ENCODE measurements around the gene ANKRD52.

Gene ANKRD52

DNA sequence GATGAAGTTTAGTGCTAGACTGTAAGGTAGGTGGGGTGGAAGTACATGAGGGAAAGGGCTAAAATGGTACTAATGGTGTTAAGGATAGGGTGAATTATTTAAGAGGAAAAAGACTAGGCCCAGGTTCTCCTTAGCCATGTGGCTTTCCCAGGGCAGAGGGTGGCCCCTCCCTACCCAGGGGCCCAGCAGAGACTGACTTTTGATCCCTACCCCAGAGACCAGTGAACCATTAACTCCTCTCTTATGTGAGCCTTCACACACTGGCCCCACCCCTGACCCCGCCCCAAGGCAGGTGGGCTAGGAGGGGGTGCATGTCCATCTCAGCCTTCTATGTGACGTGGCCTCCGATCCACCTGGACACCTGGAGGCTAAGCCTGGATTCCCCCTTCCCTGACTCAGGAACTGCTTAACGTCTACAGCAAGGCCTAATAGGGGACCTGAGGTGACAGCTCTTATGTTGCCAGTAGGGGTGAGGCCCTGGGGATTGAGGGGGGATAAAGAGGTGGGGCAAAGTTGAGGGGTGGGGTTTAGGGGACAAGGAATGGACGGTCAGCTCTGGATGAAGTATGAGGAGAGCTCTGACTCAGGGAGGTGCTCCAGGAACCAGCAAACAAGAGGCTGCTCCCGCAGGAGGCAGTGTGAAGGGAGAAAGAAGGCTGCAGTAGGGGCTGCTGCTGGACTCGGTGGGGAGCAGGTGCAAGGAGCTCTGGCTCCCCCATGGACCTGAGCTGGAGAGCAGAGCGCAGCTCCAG is 27.6 kb downstream of the ANKRD52 start:
- no peaks in the 10 kb centered on the region for H3K4me1 ChIP-seq (ENCODE audit: control insufficient read depth, insufficient read depth, low read length, poor library complexity, severe bottlenecking)
- H3K36me3 ChIP-seq (ENCODE audit: control insufficient read depth, insufficient read depth, low read length) = no peaks in the 10 kb centered on the region
- H3K27ac ChIP-seq (ENCODE audit: insufficient read depth, low read length, poor library complexity, severe bottlenecking) = no peak overlapping the region
- no peak for DNase-seq
- H3K9me3 ChIP-seq (ENCODE audit: control insufficient read depth, low read length) = no peaks in the 10 kb centered on the region
- no peak overlapping the region for H3K4me3 ChIP-seq (ENCODE audit: insufficient read depth, low read depth, low read length, poor library complexity, severe bottlenecking)
- H3K27me3 ChIP-seq (replicated peaks; ENCODE audit: control insufficient read depth, insufficient read depth, low read length, poor library complexity, severe bottlenecking) = no peaks in the 10 kb centered on the region

GRCh38 chr12:56229916-56230431 is 28.2 kb downstream of the ANKRD52 start, which contains the start of gene SLC39A5:
Gene SLC39A5, plus strand, starts transcription at chr12:56230051. Its CDS starts 1,224 bp downstream, at chr12:56231275.
- no peaks in the 10 kb centered on the region for H3K4me1 ChIP-seq (ENCODE audit: control insufficient read depth, insufficient read depth, low read length, poor library complexity, severe bottlenecking)
- no peaks in the 10 kb centered on the region for H3K9me3 ChIP-seq (ENCODE audit: control insufficient read depth, low read length)
- H3K27me3 ChIP-seq (replicated peaks; ENCODE audit: control insufficient read depth, insufficient read depth, low read length, poor library complexity, severe bottlenecking) = no peaks in the 10 kb centered on the region
- no peak within 1 kb of the TSS for H3K4me3 ChIP-seq (ENCODE audit: insufficient read depth, low read depth, low read length, poor library complexity, severe bottlenecking)
- H3K27ac ChIP-seq (ENCODE audit: insufficient read depth, low read length, poor library complexity, severe bottlenecking) = no peak within 1 kb of the TSS
- no peaks in the 10 kb centered on the region for H3K36me3 ChIP-seq (ENCODE audit: control insufficient read depth, insufficient read depth, low read length)
- DNase-seq = no peak

DNA sequence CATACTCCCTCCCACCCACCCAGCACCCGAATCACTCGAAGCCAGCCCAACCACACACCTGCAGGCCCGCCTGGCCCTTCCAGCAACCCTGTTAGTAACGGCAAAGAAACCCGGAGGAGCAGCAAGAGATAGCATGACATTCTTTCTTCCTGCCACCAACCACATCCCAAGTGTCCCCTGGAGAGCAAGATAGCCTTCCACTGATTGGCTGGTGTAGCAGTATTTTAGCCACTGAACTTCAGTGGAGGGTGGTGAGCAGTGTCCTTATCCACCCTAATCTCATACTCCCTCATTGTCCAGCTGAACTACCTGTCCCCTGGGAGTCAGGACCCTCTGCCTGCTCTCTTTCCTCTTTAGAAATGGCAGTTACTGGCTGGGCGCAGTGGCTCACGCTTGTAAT is 29.1 kb downstream of the ANKRD52 start:
- Histone ChIP-seq H3K36me3 (ENCODE audit: control insufficient read depth, insufficient read depth, low read length) (no peaks in the 10 kb centered on the region), H3K27me3 (replicated peaks; ENCODE audit: control insufficient read depth, insufficient read depth, low read length, poor library complexity, severe bottlenecking) (no peaks in the 10 kb centered on the region), H3K9me3 (ENCODE audit: control insufficient read depth, low read length) (no peaks in the 10 kb centered on the region), H3K27ac (ENCODE audit: insufficient read depth, low read length, poor library complexity, severe bottlenecking) (no peak overlapping the region), H3K4me3 (ENCODE audit: insufficient read depth, low read depth, low read length, poor library complexity, severe bottlenecking) (no peak overlapping the region), H3K4me1 (ENCODE audit: control insufficient read depth, insufficient read depth, low read length, poor library complexity, severe bottlenecking) (peaks cover 6% of the 10 kb centered on the region)
- DNase-seq = no peak

DNA sequence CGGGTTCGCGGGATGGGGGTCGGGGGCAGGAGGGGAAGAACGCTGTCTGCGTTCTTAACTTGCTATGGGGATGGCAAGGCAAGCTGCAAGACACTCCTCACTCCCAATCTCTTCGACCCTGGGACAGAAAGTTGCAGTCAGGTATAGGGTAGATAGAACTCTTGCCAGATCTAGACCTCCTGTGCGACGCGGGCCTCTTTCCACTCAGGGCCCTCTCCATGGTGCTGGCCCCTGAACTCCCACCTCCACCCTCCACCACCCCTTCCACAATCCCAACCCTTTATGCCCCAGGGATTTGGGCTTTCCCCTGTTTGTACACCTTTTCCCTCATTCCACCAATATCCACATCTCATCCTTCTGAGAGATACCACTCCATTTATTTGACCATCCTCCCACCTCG is 33.2 kb downstream of the ANKRD52 start:
- DNase-seq = no peak
- Histone ChIP-seq H3K4me3 (ENCODE audit: insufficient read depth, low read depth, low read length, poor library complexity, severe bottlenecking) (peak overlapping the region; percentile 56), H3K27ac (ENCODE audit: insufficient read depth, low read length, poor library complexity, severe bottlenecking) (peak overlapping the region; percentile 72), H3K9me3 (ENCODE audit: control insufficient read depth, low read length) (no peaks in the 10 kb centered on the region), H3K27me3 (replicated peaks; ENCODE audit: control insufficient read depth, insufficient read depth, low read length, poor library complexity, severe bottlenecking) (no peaks in the 10 kb centered on the region), H3K4me1 (ENCODE audit: control insufficient read depth, insufficient read depth, low read length, poor library complexity, severe bottlenecking) (peaks cover 24% of the 10 kb centered on the region), H3K36me3 (ENCODE audit: control insufficient read depth, insufficient read depth, low read length) (no peaks in the 10 kb centered on the region)

GRCh38 chr12:56224102-56224701 is 34.0 kb downstream of the ANKRD52 start, which contains the start of gene NABP2:
Gene NABP2, plus strand, starts transcription at chr12:56224342. Its CDS starts 515 bp downstream, at chr12:56224857.
- no peaks in the 10 kb centered on the region for H3K9me3 ChIP-seq (ENCODE audit: control insufficient read depth, low read length)
- H3K4me3 ChIP-seq (ENCODE audit: insufficient read depth, low read depth, low read length, poor library complexity, severe bottlenecking) = peak within 1 kb of the TSS; percentile 56
- H3K36me3 ChIP-seq (ENCODE audit: control insufficient read depth, insufficient read depth, low read length) = no peaks in the 10 kb centered on the region
- H3K27ac ChIP-seq (ENCODE audit: insufficient read depth, low read length, poor library complexity, severe bottlenecking) = peak within 1 kb of the TSS; percentile 72
- no peaks in the 10 kb centered on the region for H3K27me3 ChIP-seq (replicated peaks; ENCODE audit: control insufficient read depth, insufficient read depth, low read length, poor library complexity, severe bottlenecking)
- peaks cover 24% of the 10 kb centered on the region for H3K4me1 ChIP-seq (ENCODE audit: control insufficient read depth, insufficient read depth, low read length, poor library complexity, severe bottlenecking)
- DNase-seq = peak; percentile 90 to 91 (median 91)

GRCh38 chr12:56223571-56224101 is 34.5 kb downstream of the ANKRD52 start:
- Histone ChIP-seq H3K27me3 (replicated peaks; ENCODE audit: control insufficient read depth, insufficient read depth, low read length, poor library complexity, severe bottlenecking) (no peaks in the 10 kb centered on the region), H3K4me3 (ENCODE audit: insufficient read depth, low read depth, low read length, poor library complexity, severe bottlenecking) (peak overlapping the region; percentile 56), H3K4me1 (ENCODE audit: control insufficient read depth, insufficient read depth, low read length, poor library complexity, severe bottlenecking) (peaks cover 24% of the 10 kb centered on the region), H3K9me3 (ENCODE audit: control insufficient read depth, low read length) (no peaks in the 10 kb centered on the region), H3K36me3 (ENCODE audit: control insufficient read depth, insufficient read depth, low read length) (no peaks in the 10 kb centered on the region), H3K27ac (ENCODE audit: insufficient read depth, low read length, poor library complexity, severe bottlenecking) (peak overlapping the region; percentile 72)
- no peak for DNase-seq

DNA sequence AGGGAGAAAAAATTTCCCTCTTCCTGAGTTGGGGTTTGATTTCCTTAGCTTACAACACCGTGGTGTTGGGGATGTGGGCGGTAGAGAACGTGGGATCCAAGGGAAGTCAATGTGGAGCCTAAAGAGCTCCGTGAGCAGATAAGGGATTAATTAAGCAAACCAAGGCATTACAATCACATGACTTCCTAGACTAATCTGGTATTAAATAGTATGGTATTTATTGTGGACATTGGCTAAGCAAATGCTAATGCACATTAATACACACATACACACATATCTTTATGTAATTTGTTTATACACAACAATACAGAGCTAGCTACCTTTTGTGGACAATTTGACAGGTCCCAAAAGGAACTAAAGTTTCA is 35.7 kb downstream of the ANKRD52 start:
- Histone ChIP-seq H3K36me3 (ENCODE audit: control insufficient read depth, insufficient read depth, low read length) (no peaks in the 10 kb centered on the region), H3K9me3 (ENCODE audit: control insufficient read depth, low read length) (no peaks in the 10 kb centered on the region), H3K4me1 (ENCODE audit: control insufficient read depth, insufficient read depth, low read length, poor library complexity, severe bottlenecking) (peaks cover 24% of the 10 kb centered on the region), H3K27me3 (replicated peaks; ENCODE audit: control insufficient read depth, insufficient read depth, low read length, poor library complexity, severe bottlenecking) (no peaks in the 10 kb centered on the region), H3K4me3 (ENCODE audit: insufficient read depth, low read depth, low read length, poor library complexity, severe bottlenecking) (peak overlapping the region; percentile 100), H3K27ac (ENCODE audit: insufficient read depth, low read length, poor library complexity, severe bottlenecking) (peak overlapping the region; percentile 99)
- DNase-seq = no peak

GRCh38 chr12:56221757-56222530 is 36.2 kb downstream of the ANKRD52 start, which contains the start of gene RNF41:
Gene RNF41, minus strand, starts transcription at chr12:56221922. Its CDS starts 7,875 bp downstream, at chr12:56214047.
- Histone ChIP-seq H3K27me3 (replicated peaks; ENCODE audit: control insufficient read depth, insufficient read depth, low read length, poor library complexity, severe bottlenecking) (no peaks in the 10 kb centered on the region), H3K27ac (ENCODE audit: insufficient read depth, low read length, poor library complexity, severe bottlenecking) (peak within 1 kb of the TSS; percentile 99), H3K4me3 (ENCODE audit: insufficient read depth, low read depth, low read length, poor library complexity, severe bottlenecking) (peak within 1 kb of the TSS; percentile 100), H3K36me3 (ENCODE audit: control insufficient read depth, insufficient read depth, low read length) (no peaks in the 10 kb centered on the region), H3K4me1 (ENCODE audit: control insufficient read depth, insufficient read depth, low read length, poor library complexity, severe bottlenecking) (peaks cover 24% of the 10 kb centered on the region), H3K9me3 (ENCODE audit: control insufficient read depth, low read length) (no peaks in the 10 kb centered on the region)
- DNase-seq = peak; percentile 83 to 91 (median 85)

DNA sequence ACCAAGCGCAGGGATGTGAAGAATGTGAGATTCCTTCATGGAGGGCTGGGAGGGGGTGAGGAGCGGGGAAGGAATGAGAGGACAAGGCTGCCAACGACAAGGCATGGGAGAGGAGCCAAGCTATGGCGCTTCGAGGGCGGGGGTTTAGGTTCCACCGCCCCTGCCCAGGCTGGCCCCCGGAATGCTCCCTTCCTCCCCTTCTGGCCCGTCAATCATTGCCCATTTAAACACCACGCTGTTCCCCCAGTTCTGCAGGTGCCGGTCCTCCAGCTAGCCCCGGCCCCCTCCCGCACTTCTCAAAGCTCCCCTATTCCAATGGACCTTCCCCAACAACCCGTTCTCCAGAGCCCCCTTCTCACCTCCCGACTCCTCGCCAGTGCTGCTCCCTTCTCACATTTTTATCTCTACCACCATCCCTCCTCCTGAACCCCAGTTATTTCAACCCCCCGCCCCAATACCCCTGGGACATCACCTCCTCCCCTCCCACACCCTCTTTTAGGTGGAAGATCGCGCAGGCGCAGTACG is 36.9 kb downstream of the ANKRD52 start:
- peak overlapping the region; percentile 100 for H3K4me3 ChIP-seq (ENCODE audit: insufficient read depth, low read depth, low read length, poor library complexity, severe bottlenecking)
- no peaks in the 10 kb centered on the region for H3K9me3 ChIP-seq (ENCODE audit: control insufficient read depth, low read length)
- no peaks in the 10 kb centered on the region for H3K27me3 ChIP-seq (replicated peaks; ENCODE audit: control insufficient read depth, insufficient read depth, low read length, poor library complexity, severe bottlenecking)
- peaks cover 3% of the 10 kb centered on the region for H3K36me3 ChIP-seq (ENCODE audit: control insufficient read depth, insufficient read depth, low read length)
- peaks cover 24% of the 10 kb centered on the region for H3K4me1 ChIP-seq (ENCODE audit: control insufficient read depth, insufficient read depth, low read length, poor library complexity, severe bottlenecking)
- DNase-seq = no peak
- peak overlapping the region; percentile 99 for H3K27ac ChIP-seq (ENCODE audit: insufficient read depth, low read length, poor library complexity, severe bottlenecking)
